ENCODE data around the gene EPHB1. TPM values are rescaled to one million over a fixed set of nuclear protein-coding genes. Genes with fewer than 3 reads are reported as not detected.

The EPHB1 gene
- polyA plus RNA-seq, 1 donor from 2014 or later: 18.7 TPM

DNA sequence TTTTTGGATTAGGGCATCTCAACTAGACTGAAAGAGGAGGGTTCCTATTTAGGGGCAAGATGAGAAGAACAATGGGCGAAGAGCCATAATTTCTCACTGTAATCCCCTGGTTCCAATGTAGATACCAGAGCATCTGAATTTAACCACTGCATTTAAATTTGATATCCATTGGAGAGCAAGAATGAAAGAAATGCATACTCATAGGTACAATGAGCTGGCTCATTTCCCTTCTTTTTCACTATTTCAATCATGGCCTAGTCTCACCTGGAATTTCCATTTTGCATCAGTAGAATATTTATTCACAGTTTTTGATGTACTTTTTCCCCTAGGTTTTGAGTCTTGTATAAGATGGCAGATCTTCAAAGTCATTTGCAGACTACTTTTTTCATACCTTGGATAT, 13.8 kb downstream of the EPHB1 start:
- H3K9ac ChIP-seq (ENCODE audit: low read length): no peak overlapping the region
- H3K9me2 ChIP-seq (ENCODE audit: insufficient read depth, low read length): no peaks in the 10 kb centered on the region
- H3K4me2 ChIP-seq (ENCODE audit: low read length): no peak overlapping the region
- no peaks in the 10 kb centered on the region for H3K36me3 ChIP-seq (ENCODE audit: insufficient read depth, low read length)
- no peaks in the 10 kb centered on the region for H4K20me1 ChIP-seq (ENCODE audit: insufficient read depth)
- no peaks in the 10 kb centered on the region for H3K27me3 ChIP-seq (ENCODE audit: insufficient read depth, low read depth, low read length)
- H3K4me3 ChIP-seq (ENCODE audit: low read length): no peak overlapping the region
- no peaks in the 10 kb centered on the region for H3K9me3 ChIP-seq (ENCODE audit: low read length)
- H3K79me2 ChIP-seq (replicated peaks; ENCODE audit: insufficient read depth, low read length): peaks cover 43% of the 10 kb centered on the region
- no peaks in the 10 kb centered on the region for H3F3A ChIP-seq (ENCODE audit: insufficient read depth, low read length, poor library complexity, severe bottlenecking)
- H2AFZ ChIP-seq (ENCODE audit: low read depth, low read length): no peak overlapping the region
- TF ChIP-seq EZH2 (IDR thresholded peaks at IDR 0.05; ENCODE audit: borderline replicate concordance, insufficient read depth, low read length, poor library complexity, severe bottlenecking): no peak
- TF ChIP-seq MXI1 (conservative IDR thresholded peaks at IDR 0.05; ENCODE audit: poor library complexity, severe bottlenecking): no peak
- TF ChIP-seq, protein P1, sequence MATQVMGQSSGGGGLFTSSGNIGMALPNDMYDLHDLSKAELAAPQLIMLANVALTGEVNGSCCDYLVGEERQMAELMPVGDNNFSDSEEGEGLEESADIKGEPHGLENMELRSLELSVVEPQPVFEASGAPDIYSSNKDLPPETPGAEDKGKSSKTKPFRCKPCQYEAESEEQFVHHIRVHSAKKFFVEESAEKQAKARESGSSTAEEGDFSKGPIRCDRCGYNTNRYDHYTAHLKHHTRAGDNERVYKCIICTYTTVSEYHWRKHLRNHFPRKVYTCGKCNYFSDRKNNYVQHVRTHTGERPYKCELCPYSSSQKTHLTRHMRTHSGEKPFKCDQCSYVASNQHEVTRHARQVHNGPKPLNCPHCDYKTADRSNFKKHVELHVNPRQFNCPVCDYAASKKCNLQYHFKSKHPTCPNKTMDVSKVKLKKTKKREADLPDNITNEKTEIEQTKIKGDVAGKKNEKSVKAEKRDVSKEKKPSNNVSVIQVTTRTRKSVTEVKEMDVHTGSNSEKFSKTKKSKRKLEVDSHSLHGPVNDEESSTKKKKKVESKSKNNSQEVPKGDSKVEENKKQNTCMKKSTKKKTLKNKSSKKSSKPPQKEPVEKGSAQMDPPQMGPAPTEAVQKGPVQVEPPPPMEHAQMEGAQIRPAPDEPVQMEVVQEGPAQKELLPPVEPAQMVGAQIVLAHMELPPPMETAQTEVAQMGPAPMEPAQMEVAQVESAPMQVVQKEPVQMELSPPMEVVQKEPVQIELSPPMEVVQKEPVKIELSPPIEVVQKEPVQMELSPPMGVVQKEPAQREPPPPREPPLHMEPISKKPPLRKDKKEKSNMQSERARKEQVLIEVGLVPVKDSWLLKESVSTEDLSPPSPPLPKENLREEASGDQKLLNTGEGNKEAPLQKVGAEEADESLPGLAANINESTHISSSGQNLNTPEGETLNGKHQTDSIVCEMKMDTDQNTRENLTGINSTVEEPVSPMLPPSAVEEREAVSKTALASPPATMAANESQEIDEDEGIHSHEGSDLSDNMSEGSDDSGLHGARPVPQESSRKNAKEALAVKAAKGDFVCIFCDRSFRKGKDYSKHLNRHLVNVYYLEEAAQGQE (IDR thresholded peaks at IDR 0.05; ENCODE audit: borderline replicate concordance): no peak
- TF ChIP-seq EP300 (conservative IDR thresholded peaks at IDR 0.05; ENCODE audit: poor library complexity, severe bottlenecking): no peak
- TF ChIP-seq RAD21 (conservative IDR thresholded peaks at IDR 0.05): no peak
- no peak for TF ChIP-seq SMC3 (conservative IDR thresholded peaks at IDR 0.05; ENCODE audit: poor library complexity)
- TF ChIP-seq POLR2AphosphoS5 (IDR thresholded peaks at IDR 0.05): no peak
- no peak overlapping the region for H3K27ac ChIP-seq (ENCODE audit: low read length)

DNA sequence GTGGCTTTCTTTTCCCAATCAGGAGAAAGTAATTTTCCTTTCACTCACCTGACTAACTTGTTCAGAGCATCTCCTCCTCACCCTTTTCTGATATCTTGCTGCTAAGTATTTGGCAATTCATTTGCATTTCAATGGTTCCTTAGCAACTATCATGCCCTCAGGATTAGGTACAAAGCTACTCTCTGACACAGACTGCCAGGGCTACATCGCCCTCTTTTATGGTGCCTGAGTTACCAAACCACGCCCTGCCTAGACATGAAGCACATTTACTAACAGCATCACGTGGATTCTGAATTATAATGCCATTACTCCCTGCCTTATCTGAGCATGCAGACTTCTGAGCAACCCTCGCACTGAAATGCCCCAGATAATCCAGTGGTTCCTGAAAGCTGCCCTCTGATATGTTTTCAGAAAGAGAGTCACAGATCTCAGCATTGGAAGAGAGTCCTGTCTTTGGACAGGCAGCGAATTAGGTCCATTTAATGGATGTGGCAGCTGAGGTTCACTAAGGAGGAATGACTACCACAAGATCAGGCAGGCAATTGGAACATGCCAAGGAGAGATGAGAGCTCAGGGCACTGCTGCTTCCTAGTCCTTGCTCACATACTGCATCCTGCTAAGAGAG, 14.5 kb downstream of the EPHB1 start:
- H3K4me3 ChIP-seq (ENCODE audit: low read length): no peak overlapping the region
- no peak overlapping the region for H2AFZ ChIP-seq (ENCODE audit: low read depth, low read length)
- no peaks in the 10 kb centered on the region for H4K20me1 ChIP-seq (ENCODE audit: insufficient read depth)
- H3K36me3 ChIP-seq (ENCODE audit: insufficient read depth, low read length): no peaks in the 10 kb centered on the region
- H3F3A ChIP-seq (ENCODE audit: insufficient read depth, low read length, poor library complexity, severe bottlenecking): no peaks in the 10 kb centered on the region
- H3K27me3 ChIP-seq (ENCODE audit: insufficient read depth, low read depth, low read length): no peaks in the 10 kb centered on the region
- H3K27ac ChIP-seq (ENCODE audit: low read length): peak overlapping the region; percentile 6
- no peak for TF ChIP-seq RAD21 (conservative IDR thresholded peaks at IDR 0.05)
- no peak for TF ChIP-seq TAF1 (IDR thresholded peaks at IDR 0.05; ENCODE audit: low read depth)
- TF ChIP-seq, protein P2, sequence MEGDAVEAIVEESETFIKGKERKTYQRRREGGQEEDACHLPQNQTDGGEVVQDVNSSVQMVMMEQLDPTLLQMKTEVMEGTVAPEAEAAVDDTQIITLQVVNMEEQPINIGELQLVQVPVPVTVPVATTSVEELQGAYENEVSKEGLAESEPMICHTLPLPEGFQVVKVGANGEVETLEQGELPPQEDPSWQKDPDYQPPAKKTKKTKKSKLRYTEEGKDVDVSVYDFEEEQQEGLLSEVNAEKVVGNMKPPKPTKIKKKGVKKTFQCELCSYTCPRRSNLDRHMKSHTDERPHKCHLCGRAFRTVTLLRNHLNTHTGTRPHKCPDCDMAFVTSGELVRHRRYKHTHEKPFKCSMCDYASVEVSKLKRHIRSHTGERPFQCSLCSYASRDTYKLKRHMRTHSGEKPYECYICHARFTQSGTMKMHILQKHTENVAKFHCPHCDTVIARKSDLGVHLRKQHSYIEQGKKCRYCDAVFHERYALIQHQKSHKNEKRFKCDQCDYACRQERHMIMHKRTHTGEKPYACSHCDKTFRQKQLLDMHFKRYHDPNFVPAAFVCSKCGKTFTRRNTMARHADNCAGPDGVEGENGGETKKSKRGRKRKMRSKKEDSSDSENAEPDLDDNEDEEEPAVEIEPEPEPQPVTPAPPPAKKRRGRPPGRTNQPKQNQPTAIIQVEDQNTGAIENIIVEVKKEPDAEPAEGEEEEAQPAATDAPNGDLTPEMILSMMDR (IDR thresholded peaks at IDR 0.05; ENCODE audit: poor library complexity, severe bottlenecking): no peak
- TF ChIP-seq EZH2 (IDR thresholded peaks at IDR 0.05; ENCODE audit: borderline replicate concordance, insufficient read depth, low read length, poor library complexity, severe bottlenecking): no peak
- no peak for TF ChIP-seq POLR2AphosphoS5 (IDR thresholded peaks at IDR 0.05)
- TF ChIP-seq, protein P1 (IDR thresholded peaks at IDR 0.05; ENCODE audit: borderline replicate concordance): no peak
- TF ChIP-seq MXI1 (conservative IDR thresholded peaks at IDR 0.05; ENCODE audit: poor library complexity, severe bottlenecking): no peak
- no peak for TF ChIP-seq SMC3 (conservative IDR thresholded peaks at IDR 0.05; ENCODE audit: poor library complexity)
- no peak for TF ChIP-seq EP300 (conservative IDR thresholded peaks at IDR 0.05; ENCODE audit: poor library complexity, severe bottlenecking)
- H3K79me2 ChIP-seq (replicated peaks; ENCODE audit: insufficient read depth, low read length): peaks cover 39% of the 10 kb centered on the region
- no peak overlapping the region for H3K9ac ChIP-seq (ENCODE audit: low read length)
- H3K9me3 ChIP-seq (ENCODE audit: low read length): no peaks in the 10 kb centered on the region
- no peak overlapping the region for H3K4me2 ChIP-seq (ENCODE audit: low read length)
- H3K9me2 ChIP-seq (ENCODE audit: insufficient read depth, low read length): no peaks in the 10 kb centered on the region
